ENCODE data around the gene ASH1L. TPM values are rescaled to one million over a fixed set of nuclear protein-coding genes. Genes with fewer than 3 reads are reported as not detected.

Gene ASH1L
- total and polyA plus RNA-seq, 9 of the 15 experiments (the other 6 are each of a cell fraction or from before 2014, with no cell fraction given), result 2.0 to 23.3 (median 14.6) TPM

- no peak overlapping the region for H3K4me3 ChIP-seq
- no peaks in the 10 kb centered on the region for H3K27me3 ChIP-seq (ENCODE audit: control insufficient read depth in 2 of 2, insufficient read depth in 2 of 2, low read length in 2 of 2)
- no peak overlapping the region for H3K4me2 ChIP-seq (ENCODE audit: insufficient read depth, low read length)
- FAIRE-seq (no peak), DNase-seq (ENCODE audit: extremely low read depth in 1 of 4, low spot score in 3 of 4) (no peak), ATAC-seq (no peak)
- no peak overlapping the region for H2AFZ ChIP-seq (ENCODE audit: low read depth, low read length)
- no peak overlapping the region for H3K27ac ChIP-seq (ENCODE audit: extremely low read depth, low read depth, low read length)
- in situ Hi-C loops (cut with MboI) (no loop called here), intact Hi-C loops (cut with micrococcal nuclease) (no loop called here)
- WGBS (ENCODE audit: insufficient coverage, low coverage, missing lambda C conversion rate), result 91% methylated on average over 8 of the region's 8 CpGs
- peaks cover 39% of the 10 kb centered on the region for H3K79me2 ChIP-seq (ENCODE audit: control insufficient read depth, insufficient read depth, low read length)
- no peaks in the 10 kb centered on the region for H3K9me3 ChIP-seq (replicated peaks; ENCODE audit: control insufficient read depth, insufficient read depth, low read depth, low read length)
- TSS peak; percentile 21 for BruUV-seq (replicated peaks)
- POLR2A ChIA-PET, result interaction anchor here (0.6 to 1.5 kb wide), 3 partner anchors 11 to 17 kb away, joined by 4 to 5 read pairs (median 4); no protein-coding TSS in a partner anchor
- no peak overlapping the region for H3K9ac ChIP-seq (ENCODE audit: insufficient read depth in 1 of 2, low read depth in 2 of 2, low read length in 2 of 2)
- H3K4me1 ChIP-seq (replicated peaks in 1 of 2; ENCODE audit: control insufficient read depth in 2 of 2, insufficient read depth in 2 of 2, low read length in 2 of 2), result peaks cover 9% of the 10 kb centered on the region in 2 experiments
- CTCF ChIA-PET (ENCODE audit: low intra/inter-chr PET ratio), result no interaction called here
- no peaks in the 10 kb centered on the region for H3K9me1 ChIP-seq (ENCODE audit: control insufficient read depth, insufficient read depth, low read length)
- H3K36me3 ChIP-seq (ENCODE audit: control insufficient read depth, insufficient read depth, low read length), result peaks cover 50% of the 10 kb centered on the region
- no peak for TF ChIP-seq ZNF184 (CRISPR knock-in tag; IDR thresholded peaks at IDR 0.05)
- TF ChIP-seq, protein P1, sequence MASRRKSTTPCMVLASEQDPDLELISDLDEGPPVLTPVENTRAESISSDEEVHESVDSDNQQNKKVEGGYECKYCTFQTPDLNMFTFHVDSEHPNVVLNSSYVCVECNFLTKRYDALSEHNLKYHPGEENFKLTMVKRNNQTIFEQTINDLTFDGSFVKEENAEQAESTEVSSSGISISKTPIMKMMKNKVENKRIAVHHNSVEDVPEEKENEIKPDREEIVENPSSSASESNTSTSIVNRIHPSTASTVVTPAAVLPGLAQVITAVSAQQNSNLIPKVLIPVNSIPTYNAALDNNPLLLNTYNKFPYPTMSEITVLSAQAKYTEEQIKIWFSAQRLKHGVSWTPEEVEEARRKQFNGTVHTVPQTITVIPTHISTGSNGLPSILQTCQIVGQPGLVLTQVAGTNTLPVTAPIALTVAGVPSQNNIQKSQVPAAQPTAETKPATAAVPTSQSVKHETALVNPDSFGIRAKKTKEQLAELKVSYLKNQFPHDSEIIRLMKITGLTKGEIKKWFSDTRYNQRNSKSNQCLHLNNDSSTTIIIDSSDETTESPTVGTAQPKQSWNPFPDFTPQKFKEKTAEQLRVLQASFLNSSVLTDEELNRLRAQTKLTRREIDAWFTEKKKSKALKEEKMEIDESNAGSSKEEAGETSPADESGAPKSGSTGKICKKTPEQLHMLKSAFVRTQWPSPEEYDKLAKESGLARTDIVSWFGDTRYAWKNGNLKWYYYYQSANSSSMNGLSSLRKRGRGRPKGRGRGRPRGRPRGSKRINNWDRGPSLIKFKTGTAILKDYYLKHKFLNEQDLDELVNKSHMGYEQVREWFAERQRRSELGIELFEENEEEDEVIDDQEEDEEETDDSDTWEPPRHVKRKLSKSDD (conservative IDR thresholded peaks at IDR 0.05; ENCODE audit: low read length), result no peak
- H4K20me1 ChIP-seq (replicated peaks; ENCODE audit: control insufficient read depth, insufficient read depth, low read length), result 0 out of 2 replicates have a peak, but pooled peaks cover 3% of the 10 kb centered on the region
Observed at GRCh38 chr1:155478270-155478852, 84.2 kb downstream of the ASH1L start.
